HG03045 (cell line): Measurements from ENCODE around the gene ALKAL2.

Experiments used
- ATAC-seq: cut with Tn5 transposase; IDR thresholded peaks from one replicate; pipeline ENCODE4 v1.9.1; 2021; ENCODE audit warnings: mild to moderate bottlenecking, moderate library complexity; ENCODE audit not compliant: unreplicated experiment

The ALKAL2 gene

GRCh38 chr2:295090-295489 lies 7.2 kb upstream of the ALKAL2 start:
- ATAC-seq, result no peak

GRCh38 chr2:290090-290722 lies 2.3 kb upstream of the ALKAL2 start:
- no peak for ATAC-seq

- no peak for ATAC-seq
These were observed 1.6 kb upstream of the ALKAL2 start for GRCh38 chr2:289362-290089.

- ATAC-seq, result no peak
These were observed 969 bp upstream of the ALKAL2 start for GRCh38 chr2:288758-289361.

GRCh38 chr2:287471-287885 lies 413 bp downstream of the ALKAL2 start:
- ATAC-seq, result no peak

GRCh38 chr2:286774-287392 lies 1.0 kb downstream of the ALKAL2 start:
- ATAC-seq, result no peak

GRCh38 chr2:286035-286434 lies 1.9 kb downstream of the ALKAL2 start:
- no peak for ATAC-seq

GRCh38 chr2:285531-285930 lies 2.4 kb downstream of the ALKAL2 start:
- no peak for ATAC-seq

- ATAC-seq, result no peak
These were observed 2.9 kb downstream of the ALKAL2 start for GRCh38 chr2:284896-285492.

- no peak for ATAC-seq
These were observed 3.7 kb downstream of the ALKAL2 start for GRCh38 chr2:283996-284794.

- ATAC-seq, result no peak
These were observed 5.3 kb downstream of the ALKAL2 start for GRCh38 chr2:282371-283263.

GRCh38 chr2:281381-281780 lies 6.5 kb downstream of the ALKAL2 start:
- ATAC-seq, result no peak

- no peak for ATAC-seq
These were observed 7.2 kb downstream of the ALKAL2 start for GRCh38 chr2:280650-281110.

GRCh38 chr2:279956-280649 lies 7.8 kb downstream of the ALKAL2 start:
- ATAC-seq, result no peak

GRCh38 chr2:279366-279765 lies 8.5 kb downstream of the ALKAL2 start:
- no peak for ATAC-seq

GRCh38 chr2:278927-279320 lies 9.0 kb downstream of the ALKAL2 start:
- no peak for ATAC-seq

- no peak for ATAC-seq
These were observed 9.5 kb downstream of the ALKAL2 start for GRCh38 chr2:278312-278926.

- ATAC-seq, result peak; percentile 88
These were observed 12.4 kb downstream of the ALKAL2 start for GRCh38 chr2:275466-275865.
